ENCODE data around the gene SNUPN.

DNA sequence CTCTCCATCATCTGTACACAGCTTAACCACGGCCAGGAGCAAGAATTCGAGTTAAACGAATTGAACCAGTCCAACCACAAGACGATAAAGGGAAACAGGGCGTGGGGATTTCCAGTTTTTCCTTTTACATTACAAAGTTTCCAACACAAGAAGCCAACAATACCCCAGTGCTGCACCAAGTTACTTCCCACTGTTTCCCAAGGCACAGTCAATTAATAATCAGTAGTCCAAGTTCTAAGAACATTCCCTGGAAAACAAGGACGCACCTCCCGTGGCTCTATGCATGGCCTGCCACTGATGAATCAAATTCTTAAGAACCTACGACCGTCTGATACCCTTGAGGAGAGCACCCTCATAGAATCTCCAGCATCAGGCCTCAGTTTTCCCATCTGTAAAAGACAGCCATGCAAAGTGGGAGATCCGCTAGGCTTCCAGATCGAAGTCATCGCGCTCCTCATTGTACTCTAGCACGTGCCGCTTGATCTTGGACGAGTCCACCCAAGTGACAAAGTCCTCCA, 13.7 kb upstream of the SNUPN start:
- TF ChIP-seq, protein P1, sequence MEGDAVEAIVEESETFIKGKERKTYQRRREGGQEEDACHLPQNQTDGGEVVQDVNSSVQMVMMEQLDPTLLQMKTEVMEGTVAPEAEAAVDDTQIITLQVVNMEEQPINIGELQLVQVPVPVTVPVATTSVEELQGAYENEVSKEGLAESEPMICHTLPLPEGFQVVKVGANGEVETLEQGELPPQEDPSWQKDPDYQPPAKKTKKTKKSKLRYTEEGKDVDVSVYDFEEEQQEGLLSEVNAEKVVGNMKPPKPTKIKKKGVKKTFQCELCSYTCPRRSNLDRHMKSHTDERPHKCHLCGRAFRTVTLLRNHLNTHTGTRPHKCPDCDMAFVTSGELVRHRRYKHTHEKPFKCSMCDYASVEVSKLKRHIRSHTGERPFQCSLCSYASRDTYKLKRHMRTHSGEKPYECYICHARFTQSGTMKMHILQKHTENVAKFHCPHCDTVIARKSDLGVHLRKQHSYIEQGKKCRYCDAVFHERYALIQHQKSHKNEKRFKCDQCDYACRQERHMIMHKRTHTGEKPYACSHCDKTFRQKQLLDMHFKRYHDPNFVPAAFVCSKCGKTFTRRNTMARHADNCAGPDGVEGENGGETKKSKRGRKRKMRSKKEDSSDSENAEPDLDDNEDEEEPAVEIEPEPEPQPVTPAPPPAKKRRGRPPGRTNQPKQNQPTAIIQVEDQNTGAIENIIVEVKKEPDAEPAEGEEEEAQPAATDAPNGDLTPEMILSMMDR (conservative IDR thresholded peaks at IDR 0.05; ENCODE audit: low read depth, low read length): no peak
- no peak for TF ChIP-seq EZH2 (IDR thresholded peaks at IDR 0.05; ENCODE audit: borderline replicate concordance, low read depth, low read length, poor library complexity, severe bottlenecking)

All from A673 (cell line).